ENCODE results near the gene WFS1.

WFS1 gene

GRCh38 chr4:6229671-6230501 is 39.8 kb upstream of the WFS1 start:
- CTCF ChIA-PET = no interaction called here
- TF ChIP-seq CTCF (IDR thresholded peaks at IDR 0.05; ENCODE audit: insufficient read depth, low read length, missing control alignments) = no peak
- POLR2A ChIA-PET = no interaction called here
- DNase-seq (ENCODE audit: low read depth, low spot score) = no peak
- H3K4me3 ChIP-seq (ENCODE audit: low read depth, low read length) = no peak overlapping the region

DNA sequence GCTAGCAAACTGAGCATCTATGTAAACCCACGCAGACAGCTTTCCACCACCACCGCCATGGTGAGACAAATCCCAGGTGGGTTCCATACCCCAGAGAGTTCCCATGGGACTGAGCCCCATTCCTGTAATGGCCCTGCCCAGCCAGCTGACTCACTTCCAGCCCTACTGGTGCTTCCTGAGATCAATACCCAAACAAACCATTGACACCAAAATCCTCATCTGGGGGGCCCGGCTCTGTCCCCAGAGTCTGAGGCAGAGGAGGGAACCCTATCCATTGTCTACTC is 39.2 kb upstream of the WFS1 start:
- H3K4me3 ChIP-seq (ENCODE audit: low read depth, low read length) = no peak overlapping the region
- CTCF ChIA-PET = no interaction called here
- no peak for DNase-seq (ENCODE audit: low read depth, low spot score)
- POLR2A ChIA-PET = no interaction called here
- no peak for TF ChIP-seq CTCF (IDR thresholded peaks at IDR 0.05; ENCODE audit: insufficient read depth, low read length, missing control alignments)

- ChIA-PET CTCF (interaction anchor here (1.2 kb wide), 1 partner anchor 20 kb away, joined by 4 read pairs; no protein-coding TSS in a partner anchor), POLR2A (no interaction called here)
- no peak for TF ChIP-seq CTCF (IDR thresholded peaks at IDR 0.05; ENCODE audit: insufficient read depth, low read length, missing control alignments)
- no peak overlapping the region for H3K4me3 ChIP-seq (ENCODE audit: low read depth, low read length)
- no peak for DNase-seq (ENCODE audit: low read depth, low spot score)
Measured at GRCh38 chr4:6230827-6231662, 38.6 kb upstream of the WFS1 start.

DNA sequence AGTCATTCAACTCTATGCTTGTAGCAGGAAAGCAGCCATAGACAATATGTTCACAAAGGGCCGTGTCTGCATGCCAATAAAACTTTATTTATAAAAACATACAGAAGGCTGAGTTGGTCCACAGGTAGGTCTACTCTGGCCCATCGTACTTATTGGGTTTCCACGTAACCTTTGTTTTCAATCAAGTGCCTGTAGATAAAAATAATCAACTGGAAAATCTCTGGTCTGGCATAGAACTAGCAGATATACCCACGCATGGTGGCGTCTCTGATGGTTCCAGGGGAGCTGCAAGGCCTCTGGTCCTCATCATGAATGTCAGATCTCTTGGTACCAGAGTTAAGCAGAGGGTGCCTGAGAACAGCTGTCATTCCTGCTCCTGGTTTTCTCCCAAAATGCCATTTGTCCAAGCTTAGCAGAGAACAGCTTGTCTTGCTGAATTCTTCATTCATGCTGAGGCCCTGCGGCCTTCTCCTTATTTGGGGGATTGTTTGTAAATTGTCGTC is 37.9 kb upstream of the WFS1 start:
- ChIA-PET CTCF (interaction anchor here (1.2 kb wide), 1 partner anchor 19 kb away, joined by 4 read pairs; no protein-coding TSS in a partner anchor), POLR2A (no interaction called here)
- no peak for TF ChIP-seq CTCF (IDR thresholded peaks at IDR 0.05; ENCODE audit: insufficient read depth, low read length, missing control alignments)
- H3K4me3 ChIP-seq (ENCODE audit: low read depth, low read length) = no peak overlapping the region
- no peak for DNase-seq (ENCODE audit: low read depth, low spot score)

DNA sequence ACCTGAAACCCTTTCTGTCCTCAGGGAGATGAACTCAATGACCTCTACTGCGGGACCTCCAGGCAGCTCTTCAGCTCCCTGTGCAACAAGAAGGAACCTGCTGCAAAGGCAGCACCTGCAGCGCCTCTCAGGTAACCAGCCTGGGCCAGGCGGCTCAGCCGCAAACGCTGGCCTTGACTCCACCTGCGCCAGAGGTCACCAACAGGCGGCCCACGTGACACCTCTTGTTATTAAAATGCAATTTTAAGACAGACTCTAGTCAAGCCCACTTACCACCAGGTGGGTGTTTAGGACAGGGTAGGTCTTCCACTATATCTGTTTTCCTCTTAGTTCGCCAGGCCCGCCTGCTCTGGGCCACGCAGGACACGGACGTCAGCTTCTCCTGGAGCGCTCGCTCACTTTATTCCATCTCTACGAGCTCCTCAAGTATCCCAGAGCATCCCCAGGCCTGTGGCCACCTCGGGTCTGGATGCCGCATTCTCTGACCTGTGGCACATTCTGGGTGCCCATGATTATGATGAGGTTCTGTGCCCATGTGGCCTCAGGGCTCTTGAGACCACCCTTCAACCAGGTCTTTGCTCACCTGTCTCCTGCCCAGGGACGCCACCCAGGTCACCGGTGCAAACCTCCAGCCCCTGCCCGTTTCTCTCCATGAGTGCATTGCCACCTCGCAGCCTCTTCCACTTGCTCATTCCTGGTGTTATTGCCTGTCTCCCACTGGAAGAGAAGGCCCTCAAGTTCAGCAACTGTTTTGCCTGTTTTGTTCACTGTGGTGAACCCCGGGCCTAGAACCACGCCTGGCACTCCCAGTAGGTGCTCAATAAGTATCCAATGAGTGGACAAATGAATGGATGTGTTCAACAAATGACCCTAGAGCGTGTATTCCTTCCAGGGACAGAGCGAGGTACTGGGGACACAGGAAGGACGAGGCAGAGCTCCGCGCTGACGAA is 36.5 kb upstream of the WFS1 start:
- ChIA-PET POLR2A (no interaction called here), CTCF (no interaction called here)
- no peak overlapping the region for H3K4me3 ChIP-seq (ENCODE audit: low read depth, low read length)
- TF ChIP-seq CTCF (IDR thresholded peaks at IDR 0.05; ENCODE audit: insufficient read depth, low read length, missing control alignments) = no peak
- no peak for DNase-seq (ENCODE audit: low read depth, low spot score)

Measured in AG04449 (cell line).